GM12878 (cell line): Measurements from ENCODE around the gene CCNT2. TPM values are rescaled to one million over a fixed set of nuclear protein-coding genes. Genes with fewer than 3 reads are reported as not detected.

ENCODE experiments used
- ATAC-seq: fragments of 200-7000 bp; cut with Tn5 transposase; 3 replicates; pipeline ENCODE4 v1.9.1; 2020; ENCODE audit warnings: mild to moderate bottlenecking, moderate library complexity
- BruUV-seq: library from RNA; stranded (reverse); fragments of 400-500 nt; replicated peaks from 2 replicates; lab custom pipeline; 2021; lab: Mats Ljungman, UMichigan
- CTCF ChIA-PET: fragments of 300-600 bp; sonication (Branson Sonifier 250); formaldehyde crosslinking; extraction: SDS; loops from one replicate; lab custom pipeline; 2021; ENCODE audit warnings: inconsistent platforms; lab: Yijun Ruan, JAX
- POLR2A ChIA-PET: fragments of 350-600 bp; formaldehyde crosslinking; extraction: SDS; loops from one replicate; lab custom pipeline; 2021; ENCODE audit warnings: inconsistent platforms; lab: Charles Lee
- RAD21 ChIA-PET: fragments of 300-600 bp; sonication (Branson Sonifier 250); formaldehyde crosslinking; loops from one replicate; lab custom pipeline; 2023; ENCODE audit warnings: antibody characterized with exemption; ENCODE audit not compliant: unreplicated experiment; lab: Charles Lee
- SMC1A ChIA-PET: fragments of 300-600 bp; sonication (Branson Sonifier 250); formaldehyde crosslinking; loops from one replicate; lab custom pipeline; 2023; ENCODE audit not compliant: unreplicated experiment, uncharacterized antibody; lab: Charles Lee
- DNase-seq: peaks from one replicate; pipeline ENCODE4 v3.0.0-alpha.2; 2011; ENCODE audit warnings: low read depth, low spot score
- FAIRE-seq: peaks from 3 replicates; lab custom pipeline; 2011; peaks lifted over from hg19 to GRCh38; lab: Jason Lieb, UNC
- H2AFZ ChIP-seq: 2 replicates; pipeline ENCODE4 v1.6.0; 2011; ENCODE audit warnings: low read depth, low read length, control low read depth; ENCODE audit not compliant: control insufficient read depth
- H3K27ac ChIP-seq: 2 replicates; pipeline ENCODE4 v1.5.1; 2011; ENCODE audit warnings: control low read depth; ENCODE audit not compliant: control insufficient read depth, insufficient read depth
- H3K27me3 ChIP-seq, 2 experiments: replicated peaks in 1 of 2; 2 replicates each; pipeline versions ENCODE4 v1.6.0 to v1.6.1; 2011; ENCODE audit warnings: low read length in 1 of 2; ENCODE audit not compliant: control insufficient read depth in 2 of 2, insufficient read depth in 2 of 2
- H3K36me3 ChIP-seq, 2 experiments: 2 replicates each; pipeline ENCODE4 v1.5.1; 2011; ENCODE audit warnings: low read length in 1 of 2; ENCODE audit not compliant: control insufficient read depth in 2 of 2, insufficient read depth in 2 of 2
- H3K4me1 ChIP-seq: 2 replicates; pipeline ENCODE4 v1.6.1; 2011; ENCODE audit warnings: mild to moderate bottlenecking, low read length, moderate library complexity, mixed read lengths; ENCODE audit not compliant: control insufficient read depth, insufficient read depth
- H3K4me2 ChIP-seq: 2 replicates; pipeline ENCODE4 v1.6.0; 2011; ENCODE audit warnings: control low read depth; ENCODE audit not compliant: control insufficient read depth, insufficient read depth
- H3K4me3 ChIP-seq: fragments of 200-600 bp; sonication (generic); 2 replicates; pipeline ENCODE4 v1.5.1; 2016
- H3K79me2 ChIP-seq: 2 replicates; pipeline ENCODE4 v1.6.0; 2011; ENCODE audit warnings: low read length; ENCODE audit not compliant: control insufficient read depth, insufficient read depth
- H3K9ac ChIP-seq: 2 replicates; pipeline ENCODE4 v1.8.0; 2011; ENCODE audit warnings: low read length, control low read depth, mixed read lengths; ENCODE audit not compliant: control insufficient read depth, insufficient read depth
- H3K9me3 ChIP-seq: replicated peaks from 3 replicates; pipeline ENCODE4 v1.5.1; 2011; ENCODE audit warnings: mild to moderate bottlenecking, low read length; ENCODE audit not compliant: control insufficient read depth, insufficient read depth
- H4K20me1 ChIP-seq: 2 replicates; pipeline ENCODE4 v1.6.0; 2011; ENCODE audit not compliant: control insufficient read depth, insufficient read depth
- ATF3 ChIP-seq: IDR thresholded peaks from 2 replicates; pipeline ENCODE4 v1.6.1; 2011; ENCODE audit warnings: low read depth, mild to moderate bottlenecking, low read length, moderate library complexity, borderline replicate concordance; ENCODE audit errors: extremely low read depth
- CHD1 ChIP-seq: IDR thresholded peaks from 2 replicates; pipeline ENCODE4 v1.6.1; 2012; ENCODE audit warnings: low read depth, low read length, improper control_type of control experiment
- ESRRA ChIP-seq: IDR thresholded peaks from 2 replicates; pipeline ENCODE4 v1.6.1; 2012; ENCODE audit warnings: mild to moderate bottlenecking, low read length, improper control_type of control experiment
- NR2C2 ChIP-seq: IDR thresholded peaks from 2 replicates; pipeline ENCODE4 v1.6.1; 2011; ENCODE audit warnings: borderline replicate concordance, low read depth; ENCODE audit not compliant: control insufficient read depth, insufficient read length
- POLR2AphosphoS2 ChIP-seq: IDR thresholded peaks from 2 replicates; pipeline ENCODE4 v1.6.1; 2011; ENCODE audit warnings: low read depth, mild to moderate bottlenecking, low read length, improper control_type of control experiment, moderate library complexity
- SP1 ChIP-seq: IDR thresholded peaks from one replicate; pipeline ENCODE4 v1.6.1; 2011; ENCODE audit warnings: low read depth, low read length
- SREBF2 ChIP-seq: IDR thresholded peaks from 2 replicates; pipeline ENCODE4 v1.6.1; 2012; ENCODE audit warnings: mild to moderate bottlenecking, low read length
- SRF ChIP-seq, 2 experiments: IDR thresholded peaks; 2 replicates each; pipeline ENCODE4 v1.6.1; 2011; ENCODE audit warnings: low read depth in 2 of 2, low read length in 2 of 2, mild to moderate bottlenecking in 1 of 2, moderate library complexity in 1 of 2
- WGBS: methylation state at CpG from one replicate; pipeline ENCODE4 v1.1.6; 2016; ENCODE audit warnings: low lambda C conversion rate; ENCODE audit not compliant: insufficient replicate concordance, insufficient coverage; ENCODE audit errors: missing lambda C conversion rate; 5-methylcytosine and 5-hydroxymethylcytosine counted together
- in situ Hi-C: fragments of 300-500 bp; cut with MboI; formaldehyde crosslinking; loops from 9 replicates; pipeline ENCODE4 v1.14.3; 2018; ENCODE audit warnings: mixed read lengths
- intact Hi-C: fragments of 100-400 bp; cut with micrococcal nuclease; formaldehyde crosslinking; loops from one replicate; pipeline ENCODE4 v1.14.2; 2022; ENCODE audit not compliant: unreplicated experiment
- polyA plus RNA-seq, 11 experiments: library from polyadenylated mRNA; depleted of rRNA in 4 of 11; unstranded in 6 of 11; stranded (reverse) in 5 of 11; fragments of >200 nt; fragmentation: Nextera tagmentation in 4 of 11; fragmentation: Illumina TruSeq in 1 of 11; extraction: Ambion mirVana in 4 of 11; extraction: Trizol in 1 of 11; gene quantifications; 1 replicate in 1 of 11; 2 replicates in 10 of 11; pipeline versions ENCODE4 v1.2.1 to v1.2.3, GENCODE V29; 2011 to 2016; ENCODE audit warnings: inconsistent platforms in 2 of 11, missing spikeins in 2 of 11, low read depth in 1 of 11
- total RNA-seq, 4 experiments: library from RNA; depleted of rRNA in 3 of 4; stranded (reverse); fragments of >200 nt in 3 of 4; fragmentation: Illumina TruSeq in 1 of 4; extraction: Trizol in 1 of 4; gene quantifications; 2 replicates each; pipeline versions ENCODE4 v1.2.1 to v1.2.3, GENCODE V29; 2013 to 2021

Gene CCNT2
- total and polyA plus RNA-seq, 10 of the 15 experiments (the other 5 are each of a cell fraction or from before 2014, with no cell fraction given) = 6.0 to 25.6 (median 20.0) TPM

GRCh38 chr2:134932864-134933526 is 14.4 kb downstream of the CCNT2 start:
- Histone ChIP-seq H3K4me2 (no peak overlapping the region), H3K9ac (no peak overlapping the region), H3K36me3 (peaks cover 0 to 25% of the 10 kb centered on the region in 2 experiments; a peak in 2 of 4 replicates), H3K9me3 (no peaks in the 10 kb centered on the region; the same call in 2 of the 3 replicates), H3K79me2 (peaks cover 79% of the 10 kb centered on the region), H3K4me1 (no peaks in the 10 kb centered on the region), H3K4me3 (no peak overlapping the region), H4K20me1 (no peaks in the 10 kb centered on the region; the same call in 1 of the 2 replicates), H3K27me3 (no peaks in the 10 kb centered on the region), H2AFZ (no peak overlapping the region), H3K27ac (no peak overlapping the region)
- intact Hi-C loops (no loop called here), in situ Hi-C loops (no loop called here)
- peak; percentile 27; the same call in 2 of the 3 replicates for ATAC-seq
- TF ChIP-seq SP1 = no peak
- TF ChIP-seq NR2C2 = no peak
- no peak for TF ChIP-seq SREBF2
- TF ChIP-seq POLR2AphosphoS2 = no peak
- TF ChIP-seq CHD1 = no peak
- TF ChIP-seq ATF3 = no peak
- no peak for TF ChIP-seq SRF (IDR thresholded peaks at IDR 0.05; ENCODE audit: low read depth in 2 of 2, low read length in 2 of 2)
- TF ChIP-seq ESRRA = no peak
- FAIRE-seq = no peak
- SMC1A ChIA-PET = interaction anchor here (1.9 kb wide), 1 partner anchor 9 kb away, joined by 5 read pairs; no protein-coding TSS in a partner anchor
- CTCF ChIA-PET = no interaction called here
- 94% methylated on average over 3 of the region's 3 CpGs for WGBS
- DNase-seq = no peak
- RAD21 ChIA-PET = no interaction called here
- TSS peak; percentile 2 for BruUV-seq
- POLR2A ChIA-PET = no interaction called here
